ENCODE results near the gene GGCX.

- TF ChIP-seq CTCF (IDR thresholded peaks at IDR 0.05; ENCODE audit: extremely low read depth in 1 of 2, insufficient read depth in 1 of 2, low read depth in 1 of 2, low read length in 2 of 2) = no peak
- no peak for TF ChIP-seq POLR2AphosphoS5 (IDR thresholded peaks at IDR 0.05; ENCODE audit: insufficient read depth, low read depth, low read length)
- TF ChIP-seq POLR2A (IDR thresholded peaks at IDR 0.05; ENCODE audit: low read depth, low read length) = no peak
These were observed 4.2 kb downstream of the GGCX start for GRCh38 chr2:85557130-85557529.
